ENCODE data around the gene FAM222A. TPM values are rescaled to one million over a fixed set of nuclear protein-coding genes. Genes with fewer than 3 reads are reported as not detected.

The FAM222A gene
- total RNA-seq, 1 experiment from 2014 or later, result 3.7 TPM

GRCh38 chr12:109720152-109720856 is 6.7 kb downstream of the FAM222A start:
- TF ChIP-seq POLR2A (IDR thresholded peaks at IDR 0.05; ENCODE audit: borderline replicate concordance, extremely low read depth, insufficient read depth, insufficient read length), result no peak
- no peak for TF ChIP-seq ELF1 (IDR thresholded peaks at IDR 0.05; ENCODE audit: borderline replicate concordance, low read depth)
- no peak for TF ChIP-seq TCF7L2 (IDR thresholded peaks at IDR 0.05; ENCODE audit: borderline replicate concordance, extremely low read depth, insufficient read depth, insufficient read length)
- TF ChIP-seq SRF (IDR thresholded peaks at IDR 0.05; ENCODE audit: low read depth), result no peak
- TF ChIP-seq JUND (IDR thresholded peaks at IDR 0.05), result no peak
- no peak for TF ChIP-seq CTCF (IDR thresholded peaks at IDR 0.05 in 2 of 3, conservative IDR thresholded peaks at IDR 0.05 in 1 of 3; ENCODE audit: borderline replicate concordance in 1 of 3, insufficient read depth in 1 of 3, low read depth in 2 of 3, low read length in 2 of 3)
- TF ChIP-seq POLR2AphosphoS5 (IDR thresholded peaks at IDR 0.05; ENCODE audit: low read depth, low read length), result no peak
- TF ChIP-seq RAD21 (IDR thresholded peaks at IDR 0.05; ENCODE audit: low read depth), result no peak
- no peak for TF ChIP-seq CBX3 (IDR thresholded peaks at IDR 0.05; ENCODE audit: low read depth)
- TF ChIP-seq, protein P1, sequence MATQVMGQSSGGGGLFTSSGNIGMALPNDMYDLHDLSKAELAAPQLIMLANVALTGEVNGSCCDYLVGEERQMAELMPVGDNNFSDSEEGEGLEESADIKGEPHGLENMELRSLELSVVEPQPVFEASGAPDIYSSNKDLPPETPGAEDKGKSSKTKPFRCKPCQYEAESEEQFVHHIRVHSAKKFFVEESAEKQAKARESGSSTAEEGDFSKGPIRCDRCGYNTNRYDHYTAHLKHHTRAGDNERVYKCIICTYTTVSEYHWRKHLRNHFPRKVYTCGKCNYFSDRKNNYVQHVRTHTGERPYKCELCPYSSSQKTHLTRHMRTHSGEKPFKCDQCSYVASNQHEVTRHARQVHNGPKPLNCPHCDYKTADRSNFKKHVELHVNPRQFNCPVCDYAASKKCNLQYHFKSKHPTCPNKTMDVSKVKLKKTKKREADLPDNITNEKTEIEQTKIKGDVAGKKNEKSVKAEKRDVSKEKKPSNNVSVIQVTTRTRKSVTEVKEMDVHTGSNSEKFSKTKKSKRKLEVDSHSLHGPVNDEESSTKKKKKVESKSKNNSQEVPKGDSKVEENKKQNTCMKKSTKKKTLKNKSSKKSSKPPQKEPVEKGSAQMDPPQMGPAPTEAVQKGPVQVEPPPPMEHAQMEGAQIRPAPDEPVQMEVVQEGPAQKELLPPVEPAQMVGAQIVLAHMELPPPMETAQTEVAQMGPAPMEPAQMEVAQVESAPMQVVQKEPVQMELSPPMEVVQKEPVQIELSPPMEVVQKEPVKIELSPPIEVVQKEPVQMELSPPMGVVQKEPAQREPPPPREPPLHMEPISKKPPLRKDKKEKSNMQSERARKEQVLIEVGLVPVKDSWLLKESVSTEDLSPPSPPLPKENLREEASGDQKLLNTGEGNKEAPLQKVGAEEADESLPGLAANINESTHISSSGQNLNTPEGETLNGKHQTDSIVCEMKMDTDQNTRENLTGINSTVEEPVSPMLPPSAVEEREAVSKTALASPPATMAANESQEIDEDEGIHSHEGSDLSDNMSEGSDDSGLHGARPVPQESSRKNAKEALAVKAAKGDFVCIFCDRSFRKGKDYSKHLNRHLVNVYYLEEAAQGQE (IDR thresholded peaks at IDR 0.05; ENCODE audit: low read depth), result no peak
- TF ChIP-seq, protein P2, sequence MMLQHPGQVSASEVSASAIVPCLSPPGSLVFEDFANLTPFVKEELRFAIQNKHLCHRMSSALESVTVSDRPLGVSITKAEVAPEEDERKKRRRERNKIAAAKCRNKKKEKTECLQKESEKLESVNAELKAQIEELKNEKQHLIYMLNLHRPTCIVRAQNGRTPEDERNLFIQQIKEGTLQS (IDR thresholded peaks at IDR 0.05), result no peak
- no peak for TF ChIP-seq MAX (IDR thresholded peaks at IDR 0.05)
- TF ChIP-seq ZFX (IDR thresholded peaks at IDR 0.05), result no peak
- TF ChIP-seq SIN3A (IDR thresholded peaks at IDR 0.05; ENCODE audit: low read depth), result no peak
- TF ChIP-seq SP1 (IDR thresholded peaks at IDR 0.05; ENCODE audit: low read depth), result no peak
- ATAC-seq (no peak), DNase-seq (ENCODE audit: low read depth, low spot score) (no peak)
- H3K79me2 ChIP-seq (ENCODE audit: insufficient read depth, low read length), result no peaks in the 10 kb centered on the region
- CTCF ChIA-PET, result no interaction called here
- intact Hi-C loops (cut with micrococcal nuclease), result no loop called here
- no peaks in the 10 kb centered on the region for H3K36me3 ChIP-seq (ENCODE audit: control insufficient read depth in 1 of 2, insufficient read depth in 2 of 2, low read length in 2 of 2)
- no TSS peak for BruUV-seq (replicated peaks)
- no peaks in the 10 kb centered on the region for H4K20me1 ChIP-seq (ENCODE audit: insufficient read depth)
- no peak overlapping the region for H3K4me3 ChIP-seq (replicated peaks in 1 of 2; ENCODE audit: low read depth in 1 of 2, low read length in 2 of 2)
- H3K27me3 ChIP-seq (ENCODE audit: insufficient read depth, low read length), result no peaks in the 10 kb centered on the region
- RAD21 ChIA-PET (ENCODE audit: low non-redundant PET in 1 of 2, low total read pairs in 2 of 2, uncharacterized antibody in 2 of 2, unreplicated experiment in 2 of 2), result no interaction called here
- no peaks in the 10 kb centered on the region for H3K9me3 ChIP-seq (ENCODE audit: control insufficient read depth in 1 of 2, insufficient read depth in 1 of 2, low read depth in 1 of 2, low read length in 2 of 2)
- no peak overlapping the region for H2AFZ ChIP-seq (ENCODE audit: low read depth, low read length, poor library complexity, severe bottlenecking)
- no peaks in the 10 kb centered on the region for H3K9me2 ChIP-seq (ENCODE audit: insufficient read depth)
- no peak overlapping the region for H3K4me2 ChIP-seq (ENCODE audit: low read length)
- POLR2A ChIA-PET, result no interaction called here
- H3K4me1 ChIP-seq (ENCODE audit: control insufficient read depth in 1 of 2, insufficient read depth in 2 of 2, low read length in 2 of 2), result peaks cover 0 to 8% of the 10 kb centered on the region in 2 experiments; a peak in 2 of 4 replicates
- no peak overlapping the region for H3K9ac ChIP-seq (ENCODE audit: low read length)
- H3K27ac ChIP-seq (ENCODE audit: low read depth, low read length), result no peak overlapping the region; the same call in 1 of the 2 replicates
